ENCODE data around the gene RAD23A. TPM values are rescaled to one million over a fixed set of nuclear protein-coding genes. Genes with fewer than 3 reads are reported as not detected.

Gene RAD23A
- polyA plus RNA-seq, 1 donor from 2014 or later, result 37.4 TPM

DNA sequence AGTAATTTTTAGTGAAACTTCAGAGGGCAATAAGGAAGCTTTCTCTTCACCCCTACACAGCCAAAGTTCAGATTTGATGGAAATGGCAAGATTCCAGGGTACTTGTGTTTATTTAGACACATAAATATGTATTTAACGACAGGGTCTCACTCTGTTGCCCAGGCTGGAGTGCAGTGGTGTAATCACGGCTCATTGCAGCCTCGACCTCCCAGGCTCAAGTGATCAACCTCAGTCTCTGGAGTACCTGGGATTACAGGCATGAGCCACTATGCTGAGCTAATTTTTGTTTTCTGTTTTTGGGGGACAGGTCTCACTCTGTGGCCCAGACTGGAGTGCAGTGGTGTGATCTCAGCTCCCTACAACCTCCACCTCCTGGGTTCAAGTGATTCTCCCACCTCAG is 24.6 kb upstream of the RAD23A start:
- Histone ChIP-seq H3K9ac (ENCODE audit: low read length) (no peak overlapping the region), H3K9me3 (ENCODE audit: low read length) (no peaks in the 10 kb centered on the region), H4K20me1 (ENCODE audit: insufficient read depth) (no peaks in the 10 kb centered on the region), H3K4me3 (ENCODE audit: low read length) (no peak overlapping the region), H3K79me2 (replicated peaks; ENCODE audit: insufficient read depth, low read length) (no peaks in the 10 kb centered on the region), H3K27ac (ENCODE audit: low read length) (no peak overlapping the region), H2AFZ (ENCODE audit: low read depth, low read length) (no peak overlapping the region), H3K9me2 (ENCODE audit: insufficient read depth, low read length) (no peaks in the 10 kb centered on the region), H3K36me3 (ENCODE audit: insufficient read depth, low read length) (no peaks in the 10 kb centered on the region), H3K4me2 (ENCODE audit: low read length) (no peak overlapping the region), H3K27me3 (ENCODE audit: insufficient read depth, low read depth, low read length) (no peaks in the 10 kb centered on the region), H3F3A (ENCODE audit: insufficient read depth, low read length, poor library complexity, severe bottlenecking) (no peaks in the 10 kb centered on the region)
- TF ChIP-seq, protein P1, sequence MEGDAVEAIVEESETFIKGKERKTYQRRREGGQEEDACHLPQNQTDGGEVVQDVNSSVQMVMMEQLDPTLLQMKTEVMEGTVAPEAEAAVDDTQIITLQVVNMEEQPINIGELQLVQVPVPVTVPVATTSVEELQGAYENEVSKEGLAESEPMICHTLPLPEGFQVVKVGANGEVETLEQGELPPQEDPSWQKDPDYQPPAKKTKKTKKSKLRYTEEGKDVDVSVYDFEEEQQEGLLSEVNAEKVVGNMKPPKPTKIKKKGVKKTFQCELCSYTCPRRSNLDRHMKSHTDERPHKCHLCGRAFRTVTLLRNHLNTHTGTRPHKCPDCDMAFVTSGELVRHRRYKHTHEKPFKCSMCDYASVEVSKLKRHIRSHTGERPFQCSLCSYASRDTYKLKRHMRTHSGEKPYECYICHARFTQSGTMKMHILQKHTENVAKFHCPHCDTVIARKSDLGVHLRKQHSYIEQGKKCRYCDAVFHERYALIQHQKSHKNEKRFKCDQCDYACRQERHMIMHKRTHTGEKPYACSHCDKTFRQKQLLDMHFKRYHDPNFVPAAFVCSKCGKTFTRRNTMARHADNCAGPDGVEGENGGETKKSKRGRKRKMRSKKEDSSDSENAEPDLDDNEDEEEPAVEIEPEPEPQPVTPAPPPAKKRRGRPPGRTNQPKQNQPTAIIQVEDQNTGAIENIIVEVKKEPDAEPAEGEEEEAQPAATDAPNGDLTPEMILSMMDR (IDR thresholded peaks at IDR 0.05; ENCODE audit: poor library complexity, severe bottlenecking), result no peak
- TF ChIP-seq POLR2AphosphoS5 (IDR thresholded peaks at IDR 0.05), result no peak
- no peak for TF ChIP-seq EP300 (conservative IDR thresholded peaks at IDR 0.05; ENCODE audit: poor library complexity, severe bottlenecking)
- TF ChIP-seq, protein P2, sequence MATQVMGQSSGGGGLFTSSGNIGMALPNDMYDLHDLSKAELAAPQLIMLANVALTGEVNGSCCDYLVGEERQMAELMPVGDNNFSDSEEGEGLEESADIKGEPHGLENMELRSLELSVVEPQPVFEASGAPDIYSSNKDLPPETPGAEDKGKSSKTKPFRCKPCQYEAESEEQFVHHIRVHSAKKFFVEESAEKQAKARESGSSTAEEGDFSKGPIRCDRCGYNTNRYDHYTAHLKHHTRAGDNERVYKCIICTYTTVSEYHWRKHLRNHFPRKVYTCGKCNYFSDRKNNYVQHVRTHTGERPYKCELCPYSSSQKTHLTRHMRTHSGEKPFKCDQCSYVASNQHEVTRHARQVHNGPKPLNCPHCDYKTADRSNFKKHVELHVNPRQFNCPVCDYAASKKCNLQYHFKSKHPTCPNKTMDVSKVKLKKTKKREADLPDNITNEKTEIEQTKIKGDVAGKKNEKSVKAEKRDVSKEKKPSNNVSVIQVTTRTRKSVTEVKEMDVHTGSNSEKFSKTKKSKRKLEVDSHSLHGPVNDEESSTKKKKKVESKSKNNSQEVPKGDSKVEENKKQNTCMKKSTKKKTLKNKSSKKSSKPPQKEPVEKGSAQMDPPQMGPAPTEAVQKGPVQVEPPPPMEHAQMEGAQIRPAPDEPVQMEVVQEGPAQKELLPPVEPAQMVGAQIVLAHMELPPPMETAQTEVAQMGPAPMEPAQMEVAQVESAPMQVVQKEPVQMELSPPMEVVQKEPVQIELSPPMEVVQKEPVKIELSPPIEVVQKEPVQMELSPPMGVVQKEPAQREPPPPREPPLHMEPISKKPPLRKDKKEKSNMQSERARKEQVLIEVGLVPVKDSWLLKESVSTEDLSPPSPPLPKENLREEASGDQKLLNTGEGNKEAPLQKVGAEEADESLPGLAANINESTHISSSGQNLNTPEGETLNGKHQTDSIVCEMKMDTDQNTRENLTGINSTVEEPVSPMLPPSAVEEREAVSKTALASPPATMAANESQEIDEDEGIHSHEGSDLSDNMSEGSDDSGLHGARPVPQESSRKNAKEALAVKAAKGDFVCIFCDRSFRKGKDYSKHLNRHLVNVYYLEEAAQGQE (IDR thresholded peaks at IDR 0.05; ENCODE audit: borderline replicate concordance), result no peak

DNA sequence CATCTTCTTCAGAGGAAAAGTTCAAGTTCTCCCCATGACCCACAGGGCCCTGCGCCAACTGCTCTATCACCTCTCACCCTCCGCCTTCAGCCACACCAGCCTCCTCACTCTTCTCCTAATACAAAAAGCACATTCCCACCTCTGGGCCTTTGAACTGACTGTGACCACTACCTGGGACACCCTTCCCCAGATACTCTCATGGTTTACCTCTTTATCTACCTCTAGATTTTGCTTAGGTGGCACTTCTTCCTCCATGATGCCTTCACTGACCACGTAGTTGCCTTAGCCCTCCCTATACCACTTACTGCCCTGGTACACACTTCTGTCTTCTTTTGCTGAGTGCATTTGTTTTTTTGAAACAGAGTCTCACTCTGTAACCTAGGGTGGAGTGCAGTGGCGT is 22.7 kb upstream of the RAD23A start:
- no peaks in the 10 kb centered on the region for H3K36me3 ChIP-seq (ENCODE audit: insufficient read depth, low read length)
- H3K4me3 ChIP-seq (ENCODE audit: low read length), result no peak overlapping the region
- H3K9me3 ChIP-seq (ENCODE audit: low read length), result no peaks in the 10 kb centered on the region

More for the DNA sequence above, 22.7 kb upstream of the RAD23A start:
- Histone ChIP-seq H4K20me1 (ENCODE audit: insufficient read depth) (no peaks in the 10 kb centered on the region), H2AFZ (ENCODE audit: low read depth, low read length) (no peak overlapping the region), H3F3A (ENCODE audit: insufficient read depth, low read length, poor library complexity, severe bottlenecking) (no peaks in the 10 kb centered on the region), H3K4me2 (ENCODE audit: low read length) (no peak overlapping the region), H3K27me3 (ENCODE audit: insufficient read depth, low read depth, low read length) (no peaks in the 10 kb centered on the region), H3K27ac (ENCODE audit: low read length) (no peak overlapping the region), H3K9ac (ENCODE audit: low read length) (no peak overlapping the region), H3K79me2 (replicated peaks; ENCODE audit: insufficient read depth, low read length) (no peaks in the 10 kb centered on the region), H3K9me2 (ENCODE audit: insufficient read depth, low read length) (no peaks in the 10 kb centered on the region)
- TF ChIP-seq SMC3 (conservative IDR thresholded peaks at IDR 0.05; ENCODE audit: poor library complexity) (no peak), RAD21 (conservative IDR thresholded peaks at IDR 0.05) (no peak), MXI1 (conservative IDR thresholded peaks at IDR 0.05; ENCODE audit: poor library complexity, severe bottlenecking) (no peak), TAF1 (IDR thresholded peaks at IDR 0.05; ENCODE audit: low read depth) (no peak), POLR2AphosphoS5 (IDR thresholded peaks at IDR 0.05) (no peak), EP300 (conservative IDR thresholded peaks at IDR 0.05; ENCODE audit: poor library complexity, severe bottlenecking) (no peak), EZH2 (IDR thresholded peaks at IDR 0.05; ENCODE audit: borderline replicate concordance, insufficient read depth, low read length, poor library complexity, severe bottlenecking) (no peak)
- TF ChIP-seq, protein P2 (IDR thresholded peaks at IDR 0.05; ENCODE audit: borderline replicate concordance), result no peak
- TF ChIP-seq, protein P1 (IDR thresholded peaks at IDR 0.05; ENCODE audit: poor library complexity, severe bottlenecking), result no peak
